B cell (primary cell): ENCODE measurements around the gene TMCO1. TPM values are rescaled to one million over a fixed set of nuclear protein-coding genes. Genes with fewer than 3 reads are reported as not detected.

ENCODE experiments used
- ATAC-seq: fragments of 200-7000 bp; cut with Tn5 transposase; one replicate; pipeline ENCODE4 v1.10.0; 2021; ENCODE audit warnings: low read depth, mild to moderate bottlenecking, moderate number of reproducible peaks, moderate library complexity
- CTCF ChIA-PET: fragments of 350-600 bp; sonication (Branson Sonifier 250); formaldehyde crosslinking; loops from one replicate; lab custom pipeline; 2021; ENCODE audit warnings: antibody characterized with exemption, inconsistent platforms; lab: Charles Lee
- POLR2A ChIA-PET: fragments of 350-600 bp; sonication (Branson Sonifier 250); formaldehyde crosslinking; loops from one replicate; lab custom pipeline; 2021; ENCODE audit warnings: antibody characterized with exemption; lab: Charles Lee
- DNase-seq: peaks from one replicate; pipeline ENCODE4 v3.0.0; 2013
- H2AFZ ChIP-seq: 2 replicates; pipeline ENCODE4 v1.6.1; 2012; ENCODE audit warnings: mild to moderate bottlenecking, low read depth, low read length; ENCODE audit not compliant: insufficient read depth, poor library complexity, severe bottlenecking
- H3K27ac ChIP-seq, 2 donors: 1 replicate in 1 of 2; 2 replicates in 1 of 2; pipeline ENCODE4 v1.5.1; 2012 to 2013; ENCODE audit warnings: low read length in 2 of 2, mild to moderate bottlenecking in 2 of 2, moderate library complexity in 1 of 2
- H3K27me3 ChIP-seq, 4 experiments: fragments of 200-600 bp in 1 of 4; sonication (generic) in 1 of 4; replicated peaks in 1 of 4; 1 replicate in 2 of 4; 2 replicates in 2 of 4; pipeline versions ENCODE4 v1.6.1 to v1.7.0; 2013 to 2016; ENCODE audit warnings: low read length in 3 of 4, mild to moderate bottlenecking in 2 of 4, mixed read lengths in 1 of 4, moderate library complexity in 1 of 4; ENCODE audit not compliant: insufficient read depth in 4 of 4, control insufficient read depth in 3 of 4; ENCODE audit errors: control extremely low read depth in 1 of 4
- H3K36me3 ChIP-seq, 2 experiments: replicated peaks in 1 of 2; 1 replicate in 1 of 2; 2 replicates in 1 of 2; pipeline versions ENCODE4 v1.6.1 to v1.7.1; 2013; ENCODE audit warnings: low read length in 1 of 2; ENCODE audit not compliant: insufficient read depth in 2 of 2, control insufficient read depth in 1 of 2; ENCODE audit errors: control extremely low read depth in 1 of 2, extremely low read depth in 1 of 2
- H3K4me1 ChIP-seq, 2 donors: fragments of 200-600 bp in 1 of 2; sonication (generic) in 1 of 2; 1 replicate in 1 of 2; 2 replicates in 1 of 2; pipeline versions ENCODE4 v1.5.1 to v1.6.1; 2013 to 2017; ENCODE audit warnings: low read length in 2 of 2; ENCODE audit not compliant: control insufficient read depth in 2 of 2, insufficient read depth in 2 of 2
- H3K4me2 ChIP-seq: replicated peaks from 2 replicates; pipeline ENCODE3; 2012; ENCODE audit warnings: mild to moderate bottlenecking, low read depth, low read length; ENCODE audit not compliant: poor library complexity, severe bottlenecking
- H3K4me3 ChIP-seq, 5 experiments: fragments of 200-600 bp in 1 of 5; sonication (generic) in 1 of 5; 1 replicate in 3 of 5; 2 replicates in 2 of 5; pipeline versions ENCODE4 v1.5.1 to v1.7.0; 2011 to 2016; ENCODE audit warnings: low read length in 4 of 5, mild to moderate bottlenecking in 4 of 5, low read depth in 2 of 5, control low read depth in 1 of 5, moderate library complexity in 1 of 5; ENCODE audit not compliant: insufficient read depth in 1 of 5; ENCODE audit errors: control extremely low read depth in 1 of 5, extremely low read depth in 1 of 5
- H3K79me2 ChIP-seq: fragments of 200-600 bp; sonication (generic); one replicate; pipeline ENCODE4 v1.6.0; 2016; ENCODE audit warnings: low read length; ENCODE audit not compliant: control insufficient read depth, insufficient read depth
- H3K9ac ChIP-seq: fragments of 200-600 bp; sonication (generic); 2 replicates; pipeline ENCODE4 v1.6.1; 2017; ENCODE audit warnings: mild to moderate bottlenecking, low read length, moderate library complexity
- H3K9me3 ChIP-seq, 3 donors: one replicate each; pipeline versions ENCODE4 v1.6.1 to v1.7.1; 2013; ENCODE audit warnings: low read length in 2 of 3; ENCODE audit not compliant: control insufficient read depth in 2 of 3, insufficient read depth in 1 of 3; ENCODE audit errors: control extremely low read depth in 1 of 3
- H4K20me1 ChIP-seq: 2 replicates; pipeline ENCODE4 v1.6.0; 2012; ENCODE audit warnings: mild to moderate bottlenecking, low read length; ENCODE audit not compliant: insufficient read depth, control insufficient read depth, poor library complexity, severe bottlenecking
- H3K27ac Mint-ChIP-seq: one replicate; pipeline ENCODE4 v1.8.0; 2021; ENCODE audit warnings: mixed read lengths
- H3K27me3 Mint-ChIP-seq: one replicate; pipeline ENCODE4 v1.8.0; 2021; ENCODE audit warnings: mixed read lengths
- H3K4me1 Mint-ChIP-seq: one replicate; pipeline ENCODE4 v1.8.0; 2021; ENCODE audit warnings: mixed read lengths
- H3K4me3 Mint-ChIP-seq: one replicate; pipeline ENCODE4 v1.8.0; 2021; ENCODE audit warnings: mixed read lengths
- H3K9me3 Mint-ChIP-seq: one replicate; pipeline ENCODE4 v1.8.0; 2022; ENCODE audit warnings: mixed read lengths; ENCODE audit not compliant: insufficient read depth
- EZH2 ChIP-seq: IDR thresholded peaks from 2 replicates; pipeline ENCODE4 v1.6.1; 2012; ENCODE audit warnings: borderline replicate concordance, low read depth, mild to moderate bottlenecking, moderate library complexity, low read length; ENCODE audit not compliant: insufficient read depth, poor library complexity, severe bottlenecking
- WGBS: methylation state at CpG from one replicate; pipeline ENCODE4 v1.1.5; 2013; ENCODE audit warnings: missing lambda C conversion rate; ENCODE audit not compliant: insufficient coverage; 5-methylcytosine and 5-hydroxymethylcytosine counted together
- intact Hi-C: fragments of 100-400 bp; cut with micrococcal nuclease; formaldehyde crosslinking; loops from one replicate; pipeline ENCODE4 v1.10.0; 2022
- polyA plus RNA-seq: library from polyadenylated mRNA; depleted of rRNA; stranded (reverse); fragments of >200 nt; gene quantifications from 2 replicates; pipeline ENCODE4 v1.2.3, GENCODE V29; 2012
- total RNA-seq, 2 donors: library from RNA; stranded (reverse); fragments of 120-200 nt in 1 of 2; gene quantifications; 1 replicate in 1 of 2; 2 replicates in 1 of 2; pipeline versions ENCODE4 v1.2.3 to v1.2.4, GENCODE V29; 2013 to 2022
- TF ChIP-seq, protein P1 (sequence below): fragments of 200-600 bp; IDR thresholded peaks from one replicate; pipeline ENCODE4 v1.8.0; 2022; ENCODE audit warnings: antibody characterized with exemption, mild to moderate bottlenecking

TMCO1 gene
- total and polyA plus RNA-seq, 2 donors (not counting 1 experiment from before 2014, with no cell fraction given): 16.1 to 39.5 TPM

DNA sequence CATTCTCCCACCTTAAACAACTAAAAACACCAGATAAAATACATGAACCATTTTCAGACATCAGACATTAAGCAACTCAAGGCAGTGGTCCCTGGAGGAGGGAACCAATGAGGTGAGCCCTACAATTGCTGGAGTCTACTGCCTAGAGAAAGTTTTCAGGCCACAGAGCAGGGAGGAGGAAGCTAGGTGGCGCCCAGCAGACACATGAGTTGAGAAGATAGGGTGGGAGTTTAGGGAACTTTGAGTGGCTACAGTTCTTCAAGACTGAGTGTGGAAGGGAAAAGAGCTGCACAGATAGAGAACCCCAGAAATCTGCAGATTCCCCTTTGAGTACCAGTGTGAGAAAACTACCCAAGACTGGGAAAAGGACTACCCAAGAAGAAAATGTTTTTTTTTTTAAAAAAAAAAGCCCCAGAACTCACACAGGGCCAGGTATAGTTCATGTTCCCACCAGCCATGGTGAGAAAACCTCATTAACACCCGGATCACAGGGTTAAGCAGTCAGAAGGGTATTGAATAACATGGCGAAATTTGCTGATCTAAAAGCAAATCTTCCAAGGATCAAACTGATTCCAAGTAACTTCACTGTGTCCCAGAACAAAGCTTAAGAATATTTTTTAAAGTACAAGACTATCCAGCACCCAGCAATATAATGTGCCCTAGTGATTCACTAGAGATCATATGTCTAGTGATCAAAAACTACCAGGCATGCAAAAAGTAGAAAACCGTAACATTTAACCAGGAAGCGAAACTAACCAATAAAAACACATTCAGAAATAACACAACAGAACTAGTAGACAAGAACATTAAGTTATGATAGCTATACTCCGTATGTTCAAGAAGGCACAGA, 82.3 kb downstream of the TMCO1 start:
- Histone ChIP-seq H4K20me1 (peaks cover 14% of the 10 kb centered on the region), H3K79me2 (peaks cover 64% of the 10 kb centered on the region), H3K9me3 (no peaks in the 10 kb centered on the region), H3K27ac (peak overlapping the region; percentile 13 to 34), H3K27me3 (no peaks in the 10 kb centered on the region), H3K4me3 (peak overlapping the region in 1 of 5 experiments; percentile 31), H2AFZ (no peak overlapping the region), H3K36me3 (peaks cover 14 to 39% of the 10 kb centered on the region in 2 experiments), H3K4me2 (peak overlapping the region; percentile 27), H3K9ac (peak overlapping the region; percentile 38), H3K4me1 (peaks cover 23 to 26% of the 10 kb centered on the region in 2 donors)
- peaks cover 31% of the 10 kb centered on the region for H3K4me1 Mint-ChIP-seq
- ChIA-PET CTCF (interaction anchor here (1.1 to 1.9 kb wide), 5 partner anchors 12 to 228 kb away, joined by 3 to 7 read pairs (median 4); partner anchors contain the start of gene ALDH9A1), POLR2A (interaction anchor here (1.3 kb wide), 1 partner anchor 56 kb away, joined by 4 read pairs; the partner anchor contains the start of gene MGST3)
- H3K9me3 Mint-ChIP-seq: no peaks in the 10 kb centered on the region
- no peaks in the 10 kb centered on the region for H3K27me3 Mint-ChIP-seq
- H3K27ac Mint-ChIP-seq: peak overlapping the region; percentile 55
- peak overlapping the region; percentile 65 for H3K4me3 Mint-ChIP-seq
- intact Hi-C loops: no loop called here
- ATAC-seq (peak; percentile 76), DNase-seq (peak; percentile 71)
- 27% methylated on average over 2 of the region's 6 CpGs for WGBS
- no peak for TF ChIP-seq EZH2
- TF ChIP-seq, protein P1, sequence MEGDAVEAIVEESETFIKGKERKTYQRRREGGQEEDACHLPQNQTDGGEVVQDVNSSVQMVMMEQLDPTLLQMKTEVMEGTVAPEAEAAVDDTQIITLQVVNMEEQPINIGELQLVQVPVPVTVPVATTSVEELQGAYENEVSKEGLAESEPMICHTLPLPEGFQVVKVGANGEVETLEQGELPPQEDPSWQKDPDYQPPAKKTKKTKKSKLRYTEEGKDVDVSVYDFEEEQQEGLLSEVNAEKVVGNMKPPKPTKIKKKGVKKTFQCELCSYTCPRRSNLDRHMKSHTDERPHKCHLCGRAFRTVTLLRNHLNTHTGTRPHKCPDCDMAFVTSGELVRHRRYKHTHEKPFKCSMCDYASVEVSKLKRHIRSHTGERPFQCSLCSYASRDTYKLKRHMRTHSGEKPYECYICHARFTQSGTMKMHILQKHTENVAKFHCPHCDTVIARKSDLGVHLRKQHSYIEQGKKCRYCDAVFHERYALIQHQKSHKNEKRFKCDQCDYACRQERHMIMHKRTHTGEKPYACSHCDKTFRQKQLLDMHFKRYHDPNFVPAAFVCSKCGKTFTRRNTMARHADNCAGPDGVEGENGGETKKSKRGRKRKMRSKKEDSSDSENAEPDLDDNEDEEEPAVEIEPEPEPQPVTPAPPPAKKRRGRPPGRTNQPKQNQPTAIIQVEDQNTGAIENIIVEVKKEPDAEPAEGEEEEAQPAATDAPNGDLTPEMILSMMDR: no peak
